Nucleus accumbens (tissue), 56 donors: ENCODE results near the gene SFT2D3.

ENCODE experiments used
- DNase-seq, 56 donors: peaks; one replicate each; lab custom pipeline; 2025; lab: John Stamatoyannopoulos, UW

Gene SFT2D3

GRCh38 chr2:127704641-127705390, 3.5 kb downstream of the SFT2D3 start:
- DNase-seq = no peak

- DNase-seq = no peak
These were observed 4.2 kb downstream of the SFT2D3 start for GRCh38 chr2:127705391-127706065.

- DNase-seq = no peak
These were observed 5.1 kb downstream of the SFT2D3 start for GRCh38 chr2:127706215-127706990.

GRCh38 chr2:127707890-127708648, 6.8 kb downstream of the SFT2D3 start:
- peak in 21 of 56 donors; percentile 9 to 70 (median 26) for DNase-seq

GRCh38 chr2:127709336-127709735, 8.0 kb downstream of the SFT2D3 start:
- peak in 4 of 56 donors; percentile 16 to 25 (median 20) for DNase-seq

GRCh38 chr2:127712999-127713398, 11.7 kb downstream of the SFT2D3 start:
- no peak for DNase-seq

- DNase-seq = no peak
These were observed 12.3 kb downstream of the SFT2D3 start for GRCh38 chr2:127713562-127713961.

GRCh38 chr2:127715778-127716449, 14.6 kb downstream of the SFT2D3 start:
- DNase-seq = no peak

GRCh38 chr2:127718271-127718670, 17.0 kb downstream of the SFT2D3 start:
- DNase-seq = no peak

- no peak for DNase-seq
These were observed 18.3 kb downstream of the SFT2D3 start for GRCh38 chr2:127719301-127720218.

- DNase-seq = no peak
These were observed 20.1 kb downstream of the SFT2D3 start for GRCh38 chr2:127721311-127721977.

- DNase-seq = no peak
These were observed 20.7 kb downstream of the SFT2D3 start for GRCh38 chr2:127721978-127722355.

- DNase-seq = no peak
These were observed 21.5 kb downstream of the SFT2D3 start for GRCh38 chr2:127722807-127723206.

- no peak for DNase-seq
These were observed 25.0 kb downstream of the SFT2D3 start for GRCh38 chr2:127726158-127726880.

- DNase-seq = no peak
These were observed 32.0 kb downstream of the SFT2D3 start for GRCh38 chr2:127733113-127733815.

- no peak for DNase-seq
These were observed 32.7 kb downstream of the SFT2D3 start for GRCh38 chr2:127733816-127734537.
